Ramos (cell line): ENCODE data around the gene GPATCH1.
"Not testable (repeated sequence)": the region's sequence is repeated elsewhere in the genome, so short reads cannot be mapped to it uniquely, and the experiment has no call there.

Experiments used
- in situ Hi-C: fragments of 300-500 bp; cut with MboI; formaldehyde crosslinking; loops from one replicate; pipeline ENCODE4 v1.14.3; 2022; ENCODE audit warnings: low sequenced_read_pairs; ENCODE audit not compliant: unreplicated experiment

The GPATCH1 gene

GRCh38 chr19:33080761-33081681, at the start of gene GPATCH1:
TSS of gene GPATCH1 (plus strand) at chr19:33081181. CDS start at chr19:33081194, 13 bp downstream.
- in situ Hi-C loops, result no loop called here

GRCh38 chr19:33032218-33032781, 48.7 kb upstream of the GPATCH1 start:
- in situ Hi-C loops, result no loop called here

- in situ Hi-C loops, result no loop called here
Measured at GRCh38 chr19:33035461-33035860, 45.5 kb upstream of the GPATCH1 start.

GRCh38 chr19:33036370-33037167, 44.4 kb upstream of the GPATCH1 start:
- in situ Hi-C loops, result not testable (repeated sequence)

GRCh38 chr19:33037168-33038025, 43.6 kb upstream of the GPATCH1 start:
- in situ Hi-C loops, result not testable (repeated sequence)

GRCh38 chr19:33039108-33039599, 41.8 kb upstream of the GPATCH1 start:
- in situ Hi-C loops, result no loop called here

- in situ Hi-C loops, result no loop called here
Measured at GRCh38 chr19:33039815-33040214, 41.2 kb upstream of the GPATCH1 start.

GRCh38 chr19:33040994-33041827, 39.8 kb upstream of the GPATCH1 start:
- in situ Hi-C loops, result no loop called here

GRCh38 chr19:33041828-33042160, 39.2 kb upstream of the GPATCH1 start:
- in situ Hi-C loops, result not testable (repeated sequence)

GRCh38 chr19:33047422-33047821, 33.6 kb upstream of the GPATCH1 start:
- in situ Hi-C loops, result no loop called here

GRCh38 chr19:33048806-33049676, 31.9 kb upstream of the GPATCH1 start:
- in situ Hi-C loops, result no loop called here

GRCh38 chr19:33050110-33050509, 30.9 kb upstream of the GPATCH1 start:
- in situ Hi-C loops, result no loop called here

- in situ Hi-C loops, result no loop called here
Measured at GRCh38 chr19:33052352-33052972, 28.5 kb upstream of the GPATCH1 start.

- in situ Hi-C loops, result no loop called here
Measured at GRCh38 chr19:33054623-33055022, 26.4 kb upstream of the GPATCH1 start.

- in situ Hi-C loops, result no loop called here
Measured at GRCh38 chr19:33055718-33056117, 25.3 kb upstream of the GPATCH1 start.

- in situ Hi-C loops, result no loop called here
Measured at GRCh38 chr19:33060586-33060985, 20.4 kb upstream of the GPATCH1 start.

GRCh38 chr19:33062902-33063301, 18.1 kb upstream of the GPATCH1 start:
- in situ Hi-C loops, result no loop called here

GRCh38 chr19:33063356-33063752, 17.6 kb upstream of the GPATCH1 start:
- in situ Hi-C loops, result no loop called here
